Measurements from ENCODE around the gene FUT1. TPM values are rescaled to one million over a fixed set of nuclear protein-coding genes. Genes with fewer than 3 reads are reported as not detected.

Gene FUT1
- total and polyA plus RNA-seq, 2 of the 8 experiments (the other 6 are each of a cell fraction or from before 2014, with no cell fraction given), result 7.4 to 12.9 TPM

DNA sequence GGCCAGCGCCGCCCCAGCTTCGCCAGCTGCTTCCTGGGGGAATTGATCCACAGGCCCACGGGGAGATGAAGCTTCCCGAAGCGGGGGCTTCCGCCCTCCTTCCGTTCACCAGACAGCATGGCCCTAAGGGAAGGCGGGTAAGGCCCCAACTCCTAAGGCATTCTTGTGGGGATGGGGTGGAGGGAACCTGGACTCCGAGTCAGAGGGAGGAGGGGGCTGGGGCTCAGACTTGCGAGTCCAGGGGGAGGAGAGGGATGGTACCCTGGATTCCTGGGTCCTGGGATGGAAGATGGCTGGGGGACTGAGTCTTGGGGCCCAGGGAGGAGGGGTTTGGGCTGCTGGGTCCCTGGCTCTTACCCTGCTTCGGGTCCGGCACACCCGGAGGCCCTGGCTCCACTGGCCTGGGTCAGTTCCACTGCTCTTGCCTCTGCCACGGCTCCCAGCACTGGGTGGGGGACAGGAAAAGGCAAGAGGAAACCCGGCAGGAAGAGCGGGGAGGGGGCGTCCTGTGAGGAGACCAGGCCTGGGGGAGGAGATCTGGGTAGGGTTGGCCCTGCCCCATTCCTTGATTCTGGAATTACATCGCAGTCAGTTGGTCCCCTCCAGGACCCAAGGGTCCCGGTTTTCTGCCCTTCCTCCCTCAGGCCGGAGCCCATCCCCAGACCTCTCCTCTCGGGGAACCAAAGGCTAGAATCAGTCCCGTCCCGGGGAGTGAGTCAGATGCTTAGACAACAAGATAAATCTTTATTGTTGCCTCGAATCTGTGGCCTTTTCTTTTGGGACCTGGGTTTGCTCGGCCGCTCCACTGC, 12.1 kb downstream of the FUT1 start, which contains the start of gene RASIP1:
TSS of gene RASIP1 (minus strand) at position 447 of the 809 bp plus-strand sequence. CDS start at position 119, 328 bp downstream.
- Histone ChIP-seq H3K9ac (replicated peaks in 1 of 4; ENCODE audit: extremely low read depth in 1 of 4, low read depth in 3 of 4, low read length in 3 of 4) (no peak within 1 kb of the TSS), H3K27ac (ENCODE audit: low read depth, low read length) (no peak within 1 kb of the TSS)
- CTCF ChIA-PET (ENCODE audit: partially characterized antibody), result interaction anchor here (0.7 to 3.6 kb wide), 8 partner anchors 12 to 101 kb away, joined by 3 to 23 read pairs (median 7); partner anchors contain the start of genes CA11 and FUT2

More for the DNA sequence above, 12.1 kb downstream of the FUT1 start, which contains the start of gene RASIP1:
- Histone ChIP-seq H3K4me1 (replicated peaks in 1 of 4; ENCODE audit: control insufficient read depth in 3 of 4, insufficient read depth in 4 of 4, low read length in 3 of 4) (peaks cover 5 to 26% (median 22%) of the 10 kb centered on the region in 4 experiments), H4K20me1 (replicated peaks in 1 of 2; ENCODE audit: control insufficient read depth in 1 of 2, insufficient read depth in 2 of 2, low read length in 2 of 2) (no peaks in the 10 kb centered on the region), H2AK5ac (ENCODE audit: low read depth, low read length) (no peak within 1 kb of the TSS; the same call in 1 of the 2 replicates), H2AFZ (ENCODE audit: low read length) (no peak within 1 kb of the TSS), H3K79me1 (ENCODE audit: low read depth, low read length) (no peaks in the 10 kb centered on the region), H3K27me3 (replicated peaks in 1 of 4; ENCODE audit: control insufficient read depth in 3 of 4, extremely low read depth in 1 of 4, insufficient read depth in 3 of 4, low read length in 3 of 4) (peaks cover 3 to 19% (median 12%) of the 10 kb centered on the region in 4 experiments; a peak in 6 of 7 replicates), H4K8ac (ENCODE audit: extremely low read depth, insufficient read depth, low read length) (no peak within 1 kb of the TSS), H2BK120ac (replicated peaks; ENCODE audit: low read depth, low read length) (no peak within 1 kb of the TSS), H4K91ac (replicated peaks; ENCODE audit: insufficient read length, low read length) (no peak within 1 kb of the TSS), H2BK5ac (ENCODE audit: low read depth, low read length) (0 out of 2 replicates have a peak within 1 kb of the TSS, but pooled peaks have one; percentile 9), H3K36me3 (ENCODE audit: control insufficient read depth in 2 of 4, insufficient read depth in 4 of 4, low read length in 3 of 4) (no peaks in the 10 kb centered on the region), H2BK20ac (ENCODE audit: low read length) (no peak within 1 kb of the TSS), H3K4me3 (ENCODE audit: extremely low read depth in 1 of 4, insufficient read depth in 2 of 4, low read depth in 3 of 4, low read length in 4 of 4) (peak within 1 kb of the TSS; percentile 38 to 75 (median 52)), H4K5ac (ENCODE audit: insufficient read length, low read depth, low read length) (no peak within 1 kb of the TSS), H3K18ac (ENCODE audit: extremely low read depth, low read length) (peak within 1 kb of the TSS; percentile 32; the same call in 1 of the 2 replicates), H3K4ac (replicated peaks; ENCODE audit: insufficient read length, low read depth, low read length) (no peak within 1 kb of the TSS), H3K14ac (ENCODE audit: insufficient read length) (no peak within 1 kb of the TSS), H3K9me3 (ENCODE audit: insufficient read depth in 2 of 2, low read depth in 1 of 2, low read length in 1 of 2) (no peaks in the 10 kb centered on the region), H3K23me2 (ENCODE audit: low read depth, low read length) (peaks cover 10% of the 10 kb centered on the region; the same call in 1 of the 2 replicates), H3K4me2 (ENCODE audit: insufficient read depth in 1 of 2, low read depth in 2 of 2, low read length in 2 of 2) (peak within 1 kb of the TSS; percentile 75 to 95), H2BK15ac (ENCODE audit: low read length) (peak within 1 kb of the TSS; percentile 84; the same call in 1 of the 2 replicates), H3K56ac (replicated peaks; ENCODE audit: insufficient read length, low read depth, low read length) (no peak within 1 kb of the TSS), H2BK12ac (ENCODE audit: low read depth, low read length) (peak within 1 kb of the TSS; percentile 17; the same call in 1 of the 2 replicates), H3K23ac (ENCODE audit: insufficient read length) (no peak within 1 kb of the TSS), H3K79me2 (ENCODE audit: control insufficient read depth in 1 of 2, insufficient read depth in 2 of 2, low read length in 2 of 2) (no peaks in the 10 kb centered on the region)
- DNase-seq (ENCODE audit: low read depth in 1 of 2, low spot score in 2 of 2) (no peak), FAIRE-seq (no peak)
- 75% methylated on average over 23 of the region's 27 CpGs; no CpG with 5 or more reads in 1 of the 2 experiments for WGBS, 2 experiments (ENCODE audit: extremely low coverage in 1 of 2, insufficient coverage in 1 of 2, insufficient read length in 1 of 2, insufficient replicate concordance in 2 of 2, low coverage in 1 of 2, low lambda C conversion rate in 2 of 2, missing lambda C conversion rate in 1 of 2)
- POLR2A ChIA-PET (ENCODE audit: partially characterized antibody), result interaction anchor here (0.8 to 4.5 kb wide), 17 partner anchors 10 to 126 kb away, joined by 3 to 22 read pairs (median 8); partner anchors contain the start of genes CA11, FAM83E and FUT2
- peak; percentile 4 for TF ChIP-seq KDM4A (IDR thresholded peaks at IDR 0.05; ENCODE audit: low read depth, low read length, severe bottlenecking)
- no peak for TF ChIP-seq TAF7 (optimal IDR thresholded peaks at IDR 0.05; ENCODE audit: borderline replicate concordance, low read depth, low read length)

All from H1 (cell line).